ENCODE data around the gene ITIH2.
"Not testable (repeated sequence)": the region's sequence is repeated elsewhere in the genome, so short reads cannot be mapped to it uniquely, and the experiment has no call there.

The ITIH2 gene, protein sequence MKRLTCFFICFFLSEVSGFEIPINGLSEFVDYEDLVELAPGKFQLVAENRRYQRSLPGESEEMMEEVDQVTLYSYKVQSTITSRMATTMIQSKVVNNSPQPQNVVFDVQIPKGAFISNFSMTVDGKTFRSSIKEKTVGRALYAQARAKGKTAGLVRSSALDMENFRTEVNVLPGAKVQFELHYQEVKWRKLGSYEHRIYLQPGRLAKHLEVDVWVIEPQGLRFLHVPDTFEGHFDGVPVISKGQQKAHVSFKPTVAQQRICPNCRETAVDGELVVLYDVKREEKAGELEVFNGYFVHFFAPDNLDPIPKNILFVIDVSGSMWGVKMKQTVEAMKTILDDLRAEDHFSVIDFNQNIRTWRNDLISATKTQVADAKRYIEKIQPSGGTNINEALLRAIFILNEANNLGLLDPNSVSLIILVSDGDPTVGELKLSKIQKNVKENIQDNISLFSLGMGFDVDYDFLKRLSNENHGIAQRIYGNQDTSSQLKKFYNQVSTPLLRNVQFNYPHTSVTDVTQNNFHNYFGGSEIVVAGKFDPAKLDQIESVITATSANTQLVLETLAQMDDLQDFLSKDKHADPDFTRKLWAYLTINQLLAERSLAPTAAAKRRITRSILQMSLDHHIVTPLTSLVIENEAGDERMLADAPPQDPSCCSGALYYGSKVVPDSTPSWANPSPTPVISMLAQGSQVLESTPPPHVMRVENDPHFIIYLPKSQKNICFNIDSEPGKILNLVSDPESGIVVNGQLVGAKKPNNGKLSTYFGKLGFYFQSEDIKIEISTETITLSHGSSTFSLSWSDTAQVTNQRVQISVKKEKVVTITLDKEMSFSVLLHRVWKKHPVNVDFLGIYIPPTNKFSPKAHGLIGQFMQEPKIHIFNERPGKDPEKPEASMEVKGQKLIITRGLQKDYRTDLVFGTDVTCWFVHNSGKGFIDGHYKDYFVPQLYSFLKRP

DNA sequence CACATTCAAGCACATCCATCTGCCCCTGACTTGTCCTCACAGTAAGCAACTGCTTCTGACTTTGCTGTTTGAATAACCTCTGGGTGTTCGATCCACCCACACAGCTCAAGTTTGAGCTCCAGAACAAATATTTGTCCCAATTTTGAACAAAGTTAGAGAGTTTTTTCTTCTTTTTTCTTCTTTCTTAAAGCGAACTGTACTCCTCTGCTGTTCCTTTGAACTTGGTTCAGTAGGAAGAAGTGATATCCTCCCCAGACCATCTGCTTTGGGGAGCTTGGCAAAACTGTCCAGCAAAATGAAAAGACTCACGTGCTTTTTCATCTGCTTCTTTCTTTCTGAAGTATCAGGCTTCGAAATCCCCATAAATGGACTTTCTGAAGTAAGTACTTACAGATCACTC is at the start of gene ITIH2:
TSS of gene ITIH2 (plus strand) at position 177 of the 400 bp plus-strand sequence. CDS start at position 296, 119 bp downstream.
- DNase-seq (ENCODE audit: low read depth, low spot score): no peak

DNA sequence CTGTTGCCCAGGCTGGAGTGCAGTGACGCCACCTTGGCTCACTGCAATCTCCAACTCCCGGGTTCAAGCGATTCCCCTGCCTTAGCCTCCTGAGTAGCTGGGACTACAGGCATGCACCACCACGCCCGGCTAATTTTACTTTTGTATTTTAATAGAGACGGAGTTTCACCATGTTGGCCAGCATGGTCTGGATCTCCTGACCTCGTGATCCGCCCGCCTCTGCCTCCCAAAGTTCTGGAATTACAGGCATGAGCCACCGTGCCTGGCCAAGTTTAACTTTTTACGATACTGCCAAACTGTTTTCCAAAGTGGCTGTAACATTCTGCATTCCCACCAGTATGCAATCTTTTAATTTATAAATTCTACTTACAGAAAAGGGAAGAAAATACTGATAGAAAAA is 46.0 kb upstream of the ITIH2 start:
- DNase-seq (ENCODE audit: low read depth, low spot score): not testable (repeated sequence)

DNA sequence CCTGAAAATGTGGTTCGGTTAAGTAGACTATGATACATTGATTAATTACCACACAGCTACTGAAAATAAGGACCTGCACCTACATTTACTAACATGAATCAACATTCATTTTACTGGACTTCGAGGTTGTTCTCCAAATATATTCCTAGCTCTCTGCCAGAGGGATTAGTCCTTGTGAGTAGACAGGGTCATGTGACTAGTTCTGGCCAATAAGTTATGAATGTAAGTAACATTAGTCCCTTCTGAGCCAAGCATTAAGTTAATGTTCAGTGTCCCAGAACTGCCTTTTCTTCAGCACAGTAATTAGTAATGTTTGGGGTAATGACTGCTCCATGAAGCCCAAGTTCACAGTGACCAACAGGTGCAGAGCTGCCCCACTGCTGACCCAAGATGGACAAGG is 45.6 kb upstream of the ITIH2 start:
- no peak for DNase-seq (ENCODE audit: low read depth, low spot score)

DNA sequence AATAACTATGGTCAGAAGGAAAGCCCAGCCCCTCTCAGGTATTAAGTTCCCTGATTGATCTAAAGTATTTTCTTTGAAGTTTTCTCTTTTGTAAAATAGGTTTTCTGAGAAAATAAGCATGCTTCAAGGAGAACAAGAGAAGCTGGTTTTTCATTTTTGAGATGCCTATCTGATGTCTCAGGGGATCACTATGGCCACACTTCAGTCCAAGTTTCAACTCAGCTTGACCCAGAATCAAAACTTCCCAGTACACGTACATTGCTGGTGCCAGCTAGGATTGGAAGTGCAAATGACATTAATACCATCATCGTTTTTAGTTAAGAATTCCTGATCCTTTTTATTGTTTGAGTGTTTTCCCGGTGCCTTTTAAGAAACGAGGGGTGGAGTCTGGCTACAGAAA is 43.6 kb upstream of the ITIH2 start:
- no peak for DNase-seq (ENCODE audit: low read depth, low spot score)

DNA sequence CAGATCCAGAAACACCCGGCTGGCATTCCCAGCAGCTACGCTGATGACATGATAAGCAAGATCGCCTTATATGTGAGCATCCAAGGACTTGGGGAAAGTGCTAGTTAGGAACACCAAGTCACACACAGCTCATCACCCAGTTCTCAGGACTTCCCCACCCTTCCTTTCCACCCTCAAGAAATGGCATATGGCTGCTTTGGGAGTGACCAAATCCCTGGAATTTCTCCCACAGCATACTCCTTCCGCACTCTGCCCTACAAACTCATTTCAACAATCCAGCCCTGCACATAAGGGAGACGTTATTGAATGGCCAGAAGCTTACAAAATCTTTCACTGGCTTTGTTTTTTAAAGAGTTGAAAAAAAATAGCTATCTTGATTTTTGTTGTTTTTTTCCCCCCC is 40.6 kb upstream of the ITIH2 start:
- DNase-seq (ENCODE audit: low read depth, low spot score): no peak

DNA sequence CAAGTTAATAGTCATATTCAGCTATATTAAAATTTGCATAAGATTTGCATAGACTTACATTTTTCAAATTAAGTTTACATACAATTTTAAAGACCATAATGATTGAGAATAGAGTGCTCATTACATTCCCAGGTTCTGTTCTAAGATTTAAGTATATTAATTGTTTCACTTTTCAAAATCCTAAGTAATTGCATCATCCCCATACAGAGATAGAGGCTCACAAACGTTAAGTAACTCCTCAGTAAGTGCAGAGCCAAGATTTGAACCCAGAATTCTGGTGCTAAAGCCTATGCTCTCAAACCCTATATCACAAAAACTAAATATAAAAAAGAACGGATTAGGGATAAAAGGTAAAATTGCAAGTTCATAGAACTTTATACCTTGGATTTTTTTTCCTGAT is 38.4 kb upstream of the ITIH2 start:
- DNase-seq (ENCODE audit: low read depth, low spot score): no peak

DNA sequence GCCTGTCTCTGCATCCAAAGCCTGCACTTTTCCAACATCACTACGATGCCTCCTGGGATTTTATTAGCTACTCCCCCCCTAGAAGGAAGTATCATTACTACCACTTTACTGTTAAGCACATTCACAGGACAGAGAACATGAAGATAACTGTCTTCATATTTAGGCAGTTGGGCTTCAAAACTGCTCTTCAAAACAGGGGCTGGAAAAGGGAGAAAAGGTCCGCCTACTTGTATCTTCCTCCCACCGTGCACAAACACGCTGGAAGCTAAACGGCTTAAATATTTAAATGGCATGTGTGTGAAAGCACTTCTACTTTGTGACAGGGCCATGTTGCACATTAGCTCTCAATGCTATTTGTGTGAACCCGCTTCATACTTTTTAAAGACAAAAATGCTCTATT is 37.3 kb upstream of the ITIH2 start:
- no peak for DNase-seq (ENCODE audit: low read depth, low spot score)

DNA sequence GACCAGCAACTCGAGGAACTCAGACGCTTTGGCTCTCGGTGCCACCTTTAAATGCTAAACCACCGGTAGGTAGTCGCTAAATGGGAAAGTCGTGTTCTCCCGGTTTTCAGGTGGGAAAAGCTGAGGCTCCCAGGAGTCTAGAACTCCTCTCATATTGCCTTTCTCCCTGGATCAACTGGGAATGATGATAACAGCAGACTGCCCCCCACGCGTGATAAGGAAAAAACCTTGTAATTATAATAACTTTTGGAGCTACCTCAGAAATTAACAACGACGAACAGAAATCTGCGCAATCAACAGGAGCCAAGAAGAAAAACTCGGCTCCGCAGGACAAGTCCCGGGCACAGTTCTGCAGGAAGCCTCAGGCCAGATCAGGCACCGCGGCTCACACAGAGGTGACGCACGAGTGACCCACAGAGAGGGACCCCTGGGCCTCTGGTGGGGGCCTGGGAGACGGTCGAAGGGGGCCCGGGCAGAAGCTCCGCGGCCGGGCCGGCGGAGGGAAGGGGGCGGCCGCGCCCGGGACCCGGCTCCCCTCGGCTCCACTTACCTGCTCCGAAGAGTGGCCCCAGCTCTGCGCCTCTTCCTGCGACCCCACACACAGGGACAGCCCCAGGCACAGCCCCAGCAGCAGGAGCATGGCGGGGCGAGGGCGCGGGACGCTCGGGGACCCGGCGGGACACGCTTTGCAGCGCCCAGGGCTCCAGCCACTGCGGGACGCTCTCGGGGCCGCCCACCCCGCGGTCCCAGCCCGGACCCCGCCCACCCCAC is 36.7 kb upstream of the ITIH2 start, which contains the start of gene ITIH5:
TSS of gene ITIH5 (minus strand) at position 714 of the 771 bp plus-strand sequence. CDS start at position 640, 74 bp downstream.
- DNase-seq (ENCODE audit: low read depth, low spot score): no peak

DNA sequence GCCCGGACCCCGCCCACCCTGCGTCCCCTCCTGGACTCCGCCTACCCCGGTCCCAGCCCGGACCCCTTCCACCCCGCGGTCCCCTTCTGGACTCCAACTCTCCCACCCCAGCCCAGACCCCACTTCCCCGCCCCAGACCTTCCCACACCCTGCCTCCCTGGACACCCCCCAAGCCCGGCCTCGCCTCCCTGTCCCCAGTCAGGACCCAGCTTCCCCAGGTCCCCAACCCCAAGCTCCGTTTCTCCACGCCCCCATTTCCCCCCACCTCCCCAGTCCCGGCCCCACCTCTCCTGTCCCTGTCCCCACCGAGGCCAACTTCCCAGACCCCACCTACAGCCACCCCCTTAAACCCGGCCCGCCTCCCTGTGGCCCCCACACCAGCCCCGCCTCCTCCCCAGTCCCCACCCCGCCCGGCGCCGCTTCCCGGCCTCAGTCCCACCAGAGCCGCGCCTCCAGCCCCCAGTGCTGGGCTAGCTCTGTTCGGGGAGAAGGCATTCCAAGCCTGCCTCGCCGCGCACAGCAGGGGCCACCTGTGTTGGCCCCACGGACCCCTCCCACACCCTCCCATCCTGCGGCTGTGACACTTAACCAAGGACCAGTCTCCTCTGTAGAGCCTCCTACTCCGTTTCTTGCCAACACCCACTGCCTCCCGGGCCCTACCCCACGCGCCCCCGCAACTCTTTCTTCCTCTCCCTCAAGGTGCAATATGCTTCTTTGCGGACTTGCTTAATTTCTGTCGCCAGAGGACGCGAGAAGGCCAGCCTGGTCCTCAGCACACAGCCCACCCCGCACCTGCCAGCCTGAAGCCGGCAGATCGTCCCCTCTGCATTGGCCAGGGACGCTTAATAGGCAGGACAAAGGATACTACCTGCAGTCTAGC is 35.6 kb upstream of the ITIH2 start:
- DNase-seq (ENCODE audit: low read depth, low spot score): no peak

DNA sequence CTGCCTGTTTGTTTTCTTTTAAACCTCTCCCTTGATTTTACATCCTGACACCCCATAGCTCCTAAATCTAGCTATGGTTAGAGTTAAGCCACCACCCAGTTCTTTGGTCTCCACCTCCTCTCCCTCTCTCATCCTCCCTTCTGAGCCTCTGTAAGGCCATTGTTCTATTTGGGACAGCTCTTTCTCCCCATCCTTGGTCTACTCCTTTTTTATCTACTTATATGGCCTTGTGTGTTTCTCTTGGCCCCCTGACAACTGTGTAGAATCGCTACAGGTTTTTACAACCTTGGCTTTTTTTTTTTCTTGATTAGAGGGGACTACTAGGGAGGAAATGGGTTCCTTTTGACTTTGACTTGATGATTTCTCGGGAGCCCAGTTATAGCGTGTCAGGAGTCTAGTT is 33.0 kb upstream of the ITIH2 start:
- no peak for DNase-seq (ENCODE audit: low read depth, low spot score)

DNA sequence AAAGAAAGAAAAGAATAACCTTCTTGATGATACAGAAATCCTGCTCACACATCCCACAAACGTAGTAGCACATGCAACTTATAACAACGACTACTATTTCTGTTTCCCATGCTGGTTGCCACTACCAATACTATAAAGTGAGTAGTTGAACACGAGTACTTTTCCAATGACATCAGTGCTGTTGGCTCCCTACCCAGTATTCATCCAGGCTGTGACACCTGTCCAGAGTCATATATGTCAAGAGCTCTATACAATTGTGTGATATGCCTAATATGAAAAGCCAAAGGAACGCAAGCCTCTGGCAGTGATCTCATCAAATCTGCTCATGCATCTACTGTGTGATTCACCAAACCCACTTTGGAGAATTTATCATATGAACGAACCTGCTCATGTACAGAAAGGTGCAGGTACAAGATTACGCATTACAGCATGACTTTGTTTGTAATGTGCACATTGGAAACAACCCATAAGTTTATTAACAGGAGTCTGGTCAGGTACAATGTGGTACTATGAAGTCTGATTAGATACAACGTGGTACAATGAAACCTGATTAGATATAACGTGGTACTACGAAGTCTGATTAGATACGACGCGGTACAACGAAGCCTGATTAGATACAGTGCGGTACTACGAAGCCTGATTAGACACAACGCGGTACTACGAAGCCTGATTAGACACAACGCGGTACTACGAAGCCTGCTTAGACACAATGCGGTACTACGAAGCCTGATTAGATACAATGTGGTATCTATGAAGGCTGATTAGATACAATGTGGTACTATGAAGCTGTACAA is 30.6 kb upstream of the ITIH2 start:
- no peak for DNase-seq (ENCODE audit: low read depth, low spot score)

DNA sequence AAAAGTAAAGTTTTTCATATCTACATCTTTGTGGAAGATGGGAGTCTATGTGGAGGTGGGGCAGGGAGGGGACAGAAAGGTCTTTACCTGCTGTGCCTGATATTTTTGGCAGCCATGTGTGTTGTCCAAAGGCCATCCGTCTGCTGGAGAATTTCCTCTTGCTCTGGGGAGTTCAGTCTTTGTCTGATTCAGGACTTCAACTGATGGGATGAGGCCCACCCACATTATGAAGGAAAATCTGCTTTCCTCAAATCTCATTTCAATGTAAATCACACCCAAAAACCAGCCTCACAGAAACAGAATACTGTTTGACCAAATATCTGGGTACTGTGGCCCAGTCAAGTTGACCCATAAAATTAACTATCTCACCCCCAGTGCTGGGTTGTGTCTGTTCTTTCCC is 23.9 kb upstream of the ITIH2 start:
- DNase-seq (ENCODE audit: low read depth, low spot score): no peak

DNA sequence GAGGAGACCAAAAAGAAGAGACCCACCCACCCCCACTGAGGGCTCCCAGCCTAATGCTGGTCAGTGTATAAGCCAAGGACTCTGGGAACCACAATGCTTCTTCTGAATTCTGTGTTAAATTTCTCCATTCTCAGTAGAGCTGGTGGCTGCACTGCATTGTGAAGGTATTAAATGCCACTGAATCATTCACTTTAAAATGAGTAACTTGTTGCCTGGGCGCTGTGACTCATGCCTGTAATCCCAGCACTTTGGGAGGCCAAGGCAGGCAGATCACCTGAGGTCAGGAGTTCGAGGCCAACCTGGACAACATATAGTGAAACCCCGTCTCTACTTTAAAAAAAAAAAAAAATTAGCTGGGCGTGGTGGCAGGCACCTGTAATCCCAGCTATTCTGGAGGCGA is 23.0 kb upstream of the ITIH2 start:
- not testable (repeated sequence) for DNase-seq (ENCODE audit: low read depth, low spot score)

DNA sequence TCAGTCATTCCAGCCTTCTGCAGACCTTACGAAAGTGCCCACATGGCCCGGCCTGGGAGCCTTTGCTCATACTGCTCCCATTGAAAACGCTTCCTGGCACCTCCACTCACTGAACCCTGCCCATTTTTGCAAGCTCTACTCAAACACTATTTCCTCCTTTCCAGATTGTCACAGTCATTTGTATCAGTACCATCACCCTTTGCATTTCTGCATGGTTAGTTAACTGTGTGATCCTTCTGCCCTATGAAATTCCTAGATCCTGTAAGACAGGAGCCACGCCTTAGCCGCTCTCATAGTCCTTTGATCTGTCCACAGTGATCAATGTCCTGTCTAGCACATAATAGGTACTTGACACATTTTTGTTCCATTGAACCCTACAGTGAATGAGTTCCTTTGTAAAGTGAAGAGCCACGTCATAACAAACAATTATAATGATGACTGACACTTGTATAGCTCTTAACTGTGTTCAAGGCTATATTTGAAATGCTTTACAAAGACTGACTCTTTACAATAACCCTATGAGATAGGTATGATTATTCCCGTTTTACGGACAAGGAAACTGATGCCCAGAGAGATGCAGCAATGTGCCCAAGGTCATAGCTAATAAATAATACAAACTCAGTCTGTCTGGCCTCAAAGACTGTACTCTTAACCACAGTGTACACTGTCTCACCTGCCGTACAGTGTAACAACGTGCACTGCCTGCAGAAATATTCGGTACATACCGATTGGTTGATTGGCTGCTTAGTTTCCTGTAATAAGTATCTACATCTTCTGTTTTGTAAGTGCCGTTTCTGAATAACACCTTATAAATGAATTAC is 16.6 kb upstream of the ITIH2 start:
- DNase-seq (ENCODE audit: low read depth, low spot score): no peak

DNA sequence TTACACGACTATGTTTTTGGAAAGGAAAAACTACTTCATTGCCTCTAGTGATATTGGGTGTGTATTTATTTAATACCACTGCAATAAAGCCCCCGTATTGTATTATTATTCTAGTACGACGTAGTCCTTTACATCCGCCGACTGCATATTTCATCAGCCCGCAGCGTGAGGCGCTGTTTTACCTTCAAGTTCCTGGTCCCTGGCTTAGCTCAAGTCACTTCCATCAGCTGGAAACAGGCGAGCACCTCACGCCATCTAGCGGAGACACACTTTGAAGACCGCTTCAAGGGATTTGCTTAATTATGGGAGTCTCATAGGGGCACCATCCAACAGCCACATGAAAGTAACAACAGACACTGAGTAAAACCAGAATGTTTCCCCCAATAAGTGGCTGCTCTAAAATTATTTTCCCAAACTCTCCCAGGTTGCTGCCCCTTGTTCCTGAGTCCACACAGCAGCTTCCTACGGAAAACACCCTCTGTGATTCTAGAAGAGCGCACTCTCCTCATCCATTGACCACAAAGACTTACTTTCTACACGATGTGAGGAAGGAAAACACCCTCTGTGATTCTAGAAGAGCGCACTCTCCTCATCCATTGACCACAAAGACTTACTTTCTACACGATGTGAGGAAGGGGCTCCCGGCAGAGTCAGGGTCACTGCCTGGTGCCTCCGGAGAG is 15.7 kb upstream of the ITIH2 start:
- peak; percentile 63 for DNase-seq (ENCODE audit: low read depth, low spot score)

DNA sequence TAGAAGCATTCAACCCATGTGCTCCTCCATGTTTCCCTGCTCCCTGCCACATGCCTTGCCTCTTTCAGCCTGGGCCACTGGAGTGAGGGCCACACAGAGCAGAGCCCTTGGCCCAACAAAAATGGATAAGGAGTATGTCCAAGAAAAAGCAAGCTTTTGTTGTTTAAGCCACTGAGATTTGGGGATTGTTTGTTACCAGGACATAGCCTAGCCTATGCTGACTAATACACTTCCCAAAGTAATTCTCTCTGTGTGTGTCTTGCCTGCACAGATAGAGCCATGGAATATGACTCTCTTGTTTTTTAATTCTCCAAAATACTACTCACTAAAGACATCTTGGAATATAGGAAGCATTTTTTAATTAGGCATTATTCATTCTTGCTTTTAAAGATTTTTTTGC is 13.5 kb upstream of the ITIH2 start:
- DNase-seq (ENCODE audit: low read depth, low spot score): no peak

DNA sequence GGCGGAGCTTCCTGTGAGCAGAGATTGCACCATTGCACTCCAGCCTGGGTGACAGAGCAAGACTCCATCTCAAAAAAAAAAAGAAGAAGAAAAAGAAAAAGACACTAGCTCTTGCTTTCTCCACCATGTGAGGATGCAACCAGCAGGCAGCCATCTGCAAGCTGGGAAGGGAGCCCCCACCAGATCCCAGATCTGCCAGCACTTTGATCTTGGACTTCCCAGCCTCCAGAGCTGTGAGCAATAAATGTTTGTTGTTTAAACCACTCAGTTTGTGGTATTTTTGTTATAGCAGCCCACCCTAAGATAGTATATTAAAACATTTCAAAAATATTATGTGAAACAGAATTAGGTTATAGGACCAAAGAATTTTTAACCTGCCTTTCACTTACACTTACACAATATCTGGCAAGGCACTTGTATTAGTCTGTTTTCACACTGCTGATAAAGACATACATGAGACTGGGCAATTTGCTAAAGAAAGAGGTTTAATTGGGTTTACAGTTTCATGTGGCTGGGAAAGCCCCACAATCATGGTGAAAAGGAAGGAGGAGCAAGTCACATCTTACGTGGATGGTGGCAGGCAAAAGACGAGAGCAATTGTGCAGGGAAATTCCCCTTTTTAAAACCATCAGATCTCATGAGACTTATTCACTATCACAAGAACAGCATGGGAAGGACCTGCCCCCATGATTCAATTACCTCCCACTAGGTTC is 12.1 kb upstream of the ITIH2 start:
- DNase-seq (ENCODE audit: low read depth, low spot score): not testable (repeated sequence)

DNA sequence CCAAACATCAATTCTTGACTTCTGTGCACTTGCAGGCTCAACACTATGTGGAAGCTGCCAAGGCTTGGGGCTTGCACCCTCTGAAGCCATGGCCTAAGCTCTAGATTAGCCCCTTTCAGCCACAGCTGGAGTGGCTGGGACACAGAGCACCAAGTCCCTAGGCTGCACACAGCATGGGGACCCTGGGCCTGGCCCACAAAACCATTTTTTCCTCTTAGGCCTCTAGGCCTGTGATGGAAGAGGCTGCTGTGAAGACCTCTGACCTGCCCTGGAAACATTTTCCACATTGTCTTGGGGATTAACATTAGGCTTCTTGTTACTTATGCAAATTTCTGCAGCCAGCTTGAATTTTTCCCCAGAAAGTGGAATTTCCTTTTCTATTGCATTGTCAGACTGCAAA is 10.7 kb upstream of the ITIH2 start:
- DNase-seq (ENCODE audit: low read depth, low spot score): not testable (repeated sequence)

Data from activated naive CD8-positive, alpha-beta T cell treated with anti-CD3 and anti-CD28 coated beads, Interleukin-2, amount 50 U/mL, for 16 hours (primary cell).